HEK293 (cell line): ENCODE results near the gene NEMP2.

Experiments used
- AEBP2 ChIP-seq: fragments of 450-650 bp; formaldehyde crosslinking; IDR thresholded peaks from 2 replicates; pipeline ENCODE4 v1.5.1; 2016; ENCODE audit warnings: missing biosample characterization, missing genetic modification characterization, borderline replicate concordance
- BCL11B ChIP-seq: fragments of 450-650 bp; formaldehyde crosslinking; IDR thresholded peaks from 2 replicates; pipeline ENCODE4 v1.5.1; 2016; ENCODE audit warnings: low read depth, missing biosample characterization, missing genetic modification characterization
- GLI2 ChIP-seq: fragments of 450-650 bp; formaldehyde crosslinking; IDR thresholded peaks from 2 replicates; pipeline ENCODE4; 2017; ENCODE audit warnings: missing biosample characterization, missing genetic modification characterization, low read depth, borderline replicate concordance
- GLI4 ChIP-seq: fragments of 450-650 bp; formaldehyde crosslinking; IDR thresholded peaks from 2 replicates; pipeline ENCODE4 v1.5.1; 2016; ENCODE audit warnings: missing biosample characterization, missing genetic modification characterization
- GLIS1 ChIP-seq: fragments of 450-650 bp; formaldehyde crosslinking; IDR thresholded peaks from 2 replicates; pipeline ENCODE4 v1.5.1; 2016; ENCODE audit warnings: missing biosample characterization, missing genetic modification characterization
- PBX3 ChIP-seq: sonication (generic); formaldehyde crosslinking; IDR thresholded peaks from 2 replicates; pipeline ENCODE4 v1.8.1; 2022; ENCODE audit warnings: mild to moderate bottlenecking, moderate library complexity, missing genetic modification reagents
- RBAK ChIP-seq: fragments of 450-650 bp; formaldehyde crosslinking; IDR thresholded peaks from 2 replicates; pipeline ENCODE4 v1.5.1; 2016; ENCODE audit warnings: missing biosample characterization, missing genetic modification characterization
- SALL2 ChIP-seq: fragments of 450-650 bp; formaldehyde crosslinking; IDR thresholded peaks from 2 replicates; pipeline ENCODE4 v1.5.0; 2017; ENCODE audit warnings: missing biosample characterization, mild to moderate bottlenecking, missing genetic modification characterization, borderline replicate concordance
- TRIM28 ChIP-seq: IDR thresholded peaks from 2 replicates; pipeline ENCODE4 v1.6.1; 2011; ENCODE audit warnings: low read length, control low read depth, borderline replicate concordance
- ZBTB10 ChIP-seq: fragments of 450-650 bp; formaldehyde crosslinking; IDR thresholded peaks from 2 replicates; pipeline ENCODE4 v1.5.1; 2016; ENCODE audit warnings: missing biosample characterization, missing genetic modification characterization
- ZBTB11 ChIP-seq: fragments of 450-650 bp; formaldehyde crosslinking; conservative IDR thresholded peaks from 2 replicates; pipeline ENCODE4 v1.5.1; 2016; ENCODE audit warnings: low read depth, missing biosample characterization, missing genetic modification characterization
- ZNF114 ChIP-seq: fragments of 450-650 bp; formaldehyde crosslinking; IDR thresholded peaks from 2 replicates; pipeline ENCODE4 v1.5.0; 2017; ENCODE audit warnings: missing biosample characterization, missing genetic modification characterization
- ZNF140 ChIP-seq: fragments of 450-650 bp; formaldehyde crosslinking; IDR thresholded peaks from 2 replicates; pipeline ENCODE4 v1.5.1; 2016; ENCODE audit warnings: missing biosample characterization, missing genetic modification characterization
- ZNF26 ChIP-seq: fragments of 450-650 bp; formaldehyde crosslinking; IDR thresholded peaks from 2 replicates; pipeline ENCODE4 v1.5.1; 2016; ENCODE audit warnings: missing biosample characterization, missing genetic modification characterization
- ZNF311 ChIP-seq: fragments of 450-650 bp; formaldehyde crosslinking; IDR thresholded peaks from 2 replicates; pipeline ENCODE4 v1.5.1; 2017; ENCODE audit warnings: missing biosample characterization, missing genetic modification characterization, borderline replicate concordance
- ZNF350 ChIP-seq: fragments of 450-650 bp; formaldehyde crosslinking; IDR thresholded peaks from 2 replicates; pipeline ENCODE4 v1.5.0; 2017; ENCODE audit warnings: missing biosample characterization, mild to moderate bottlenecking, missing genetic modification characterization
- ZNF391 ChIP-seq: fragments of 450-650 bp; formaldehyde crosslinking; IDR thresholded peaks from 2 replicates; pipeline ENCODE4 v1.5.1; 2016; ENCODE audit warnings: low read depth, missing biosample characterization, missing genetic modification characterization, borderline replicate concordance
- ZNF404 ChIP-seq: fragments of 450-650 bp; formaldehyde crosslinking; IDR thresholded peaks from 2 replicates; pipeline ENCODE4 v1.5.1; 2017; ENCODE audit warnings: missing biosample characterization, missing genetic modification characterization
- ZNF426 ChIP-seq: fragments of 450-650 bp; formaldehyde crosslinking; IDR thresholded peaks from 2 replicates; pipeline ENCODE4 v1.5.1; 2017; ENCODE audit warnings: missing biosample characterization, missing genetic modification characterization, mild to moderate bottlenecking, inconsistent platforms, moderate library complexity
- ZNF514 ChIP-seq: fragments of 450-650 bp; formaldehyde crosslinking; IDR thresholded peaks from 2 replicates; pipeline ENCODE4 v1.5.1; 2016; ENCODE audit warnings: missing biosample characterization, missing genetic modification characterization
- ZNF585B ChIP-seq: fragments of 450-650 bp; formaldehyde crosslinking; IDR thresholded peaks from 2 replicates; pipeline ENCODE4 v1.5.1; 2016; ENCODE audit warnings: missing biosample characterization, missing genetic modification characterization
- ZNF626 ChIP-seq: fragments of 450-650 bp; sonication (Bioruptor Pico); formaldehyde crosslinking; IDR thresholded peaks from 2 replicates; pipeline ENCODE4 v1.5.1; 2018; ENCODE audit warnings: missing biosample characterization, missing genetic modification characterization, inconsistent platforms
- ZNF701 ChIP-seq: fragments of 450-650 bp; formaldehyde crosslinking; IDR thresholded peaks from 2 replicates; pipeline ENCODE4 v1.5.1; 2016; ENCODE audit warnings: missing biosample characterization, missing genetic modification characterization
- ZNF707 ChIP-seq: fragments of 450-650 bp; formaldehyde crosslinking; IDR thresholded peaks from 2 replicates; pipeline ENCODE4 v1.5.1; 2016; ENCODE audit warnings: missing biosample characterization, missing genetic modification characterization
- ZNF76 ChIP-seq: fragments of 450-650 bp; formaldehyde crosslinking; IDR thresholded peaks from 2 replicates; pipeline ENCODE4; 2016; ENCODE audit warnings: low read depth, missing biosample characterization, missing genetic modification characterization, borderline replicate concordance
- ZNF843 ChIP-seq: fragments of 450-650 bp; formaldehyde crosslinking; IDR thresholded peaks from 2 replicates; pipeline ENCODE4 v1.5.1; 2016; ENCODE audit warnings: missing biosample characterization, missing genetic modification characterization
- ZSCAN18 ChIP-seq: fragments of 450-650 bp; formaldehyde crosslinking; IDR thresholded peaks from 2 replicates; pipeline ENCODE4 v1.5.1; 2016; ENCODE audit warnings: missing biosample characterization, missing genetic modification characterization
- ZXDB ChIP-seq: fragments of 450-650 bp; formaldehyde crosslinking; IDR thresholded peaks from 2 replicates; pipeline ENCODE4 v1.5.1; 2016; ENCODE audit warnings: missing biosample characterization, missing genetic modification characterization

NEMP2 gene

GRCh38 chr2:190534310-190535120, at the start of gene NEMP2 (continued):
- TF ChIP-seq AEBP2 (tag by site-specific recombination) (no peak), ZNF426 (no peak), GLIS1 (peak; percentile 61), TRIM28 (peak; percentile 81), ZNF140 (tag by site-specific recombination) (no peak), ZNF114 (tag by site-specific recombination) (no peak), GLI4 (tag by site-specific recombination) (no peak), ZNF391 (tag by site-specific recombination) (no peak), PBX3 (CRISPR knock-in tag) (peak; percentile 82), ZNF585B (tag by site-specific recombination) (no peak), ZNF311 (tag by site-specific recombination) (no peak), ZNF514 (tag by site-specific recombination) (no peak), ZNF26 (tag by site-specific recombination) (no peak), ZNF707 (no peak), ZNF404 (no peak), ZNF701 (tag by site-specific recombination) (no peak), ZNF843 (no peak), ZXDB (tag by site-specific recombination) (0 out of 2 replicates have a peak, but pooled peaks have one; percentile 71), ZBTB11 (tag by site-specific recombination) (peak; percentile 82), SALL2 (tag by site-specific recombination) (no peak), BCL11B (no peak), GLI2 (tag by site-specific recombination) (no peak), ZNF626 (peak; percentile 28; the same call in 1 of the 2 replicates), ZNF350 (tag by site-specific recombination) (no peak), ZBTB10 (tag by site-specific recombination) (peak; percentile 60; the same call in 1 of the 2 replicates), RBAK (tag by site-specific recombination) (no peak), ZSCAN18 (tag by site-specific recombination) (no peak), ZNF76 (tag by site-specific recombination) (0 out of 2 replicates have a peak, but pooled peaks have one; percentile 21)
